Activated CD8-positive, alpha-beta T cell treated with anti-CD3 and anti-CD28 coated beads, Interleukin-2, amount 10 ng/mL, durations not matched to agents 7 days and 5 days (primary cell): ENCODE results near the gene PLXDC2. TPM values are rescaled to one million over a fixed set of nuclear protein-coding genes. Genes with fewer than 3 reads are reported as not detected.

Source experiments
- ATAC-seq: fragments of 150-1000 bp; cut with Tn5 transposase; one replicate; pipeline ENCODE4 v1.10.0; 2021; ENCODE audit warnings: moderate library complexity
- CTCF ChIA-PET: fragments of 350-600 bp; sonication (Branson Sonifier 250); formaldehyde crosslinking; loops from one replicate; lab custom pipeline; 2021; ENCODE audit warnings: antibody characterized with exemption; lab: Charles Lee
- POLR2A ChIA-PET: fragments of 350-600 bp; sonication (Branson Sonifier 250); formaldehyde crosslinking; loops from one replicate; lab custom pipeline; 2021; ENCODE audit warnings: antibody characterized with exemption; lab: Charles Lee
- DNase-seq: peaks from one replicate; pipeline ENCODE4 v3.0.0-alpha.2; 2020
- H3K27ac Mint-ChIP-seq: one replicate; pipeline ENCODE4 v1.8.0; 2021; ENCODE audit warnings: mild to moderate bottlenecking, mixed read lengths
- H3K27me3 Mint-ChIP-seq: one replicate; pipeline ENCODE4 v1.8.0; 2021; ENCODE audit warnings: low read depth, mixed read lengths
- H3K36me3 Mint-ChIP-seq: one replicate; pipeline ENCODE4 v1.8.0; 2021; ENCODE audit warnings: low read depth, mixed read lengths
- H3K4me1 Mint-ChIP-seq: one replicate; pipeline ENCODE4 v1.8.0; 2021; ENCODE audit warnings: low read depth, mixed read lengths
- H3K4me3 Mint-ChIP-seq: one replicate; pipeline ENCODE4 v1.8.0; 2021; ENCODE audit warnings: mild to moderate bottlenecking, mixed read lengths
- H3K9me3 Mint-ChIP-seq: one replicate; pipeline ENCODE4 v1.8.0; 2022; ENCODE audit warnings: mixed read lengths; ENCODE audit not compliant: insufficient read depth
- total RNA-seq, 2 experiments: library from RNA; stranded (reverse); gene quantifications; one replicate each; pipeline ENCODE4 v1.2.3, GENCODE V29; 2021

Gene PLXDC2
- total RNA-seq, 2 experiments from 2014 or later: 0.05 TPM; not detected in 1

DNA sequence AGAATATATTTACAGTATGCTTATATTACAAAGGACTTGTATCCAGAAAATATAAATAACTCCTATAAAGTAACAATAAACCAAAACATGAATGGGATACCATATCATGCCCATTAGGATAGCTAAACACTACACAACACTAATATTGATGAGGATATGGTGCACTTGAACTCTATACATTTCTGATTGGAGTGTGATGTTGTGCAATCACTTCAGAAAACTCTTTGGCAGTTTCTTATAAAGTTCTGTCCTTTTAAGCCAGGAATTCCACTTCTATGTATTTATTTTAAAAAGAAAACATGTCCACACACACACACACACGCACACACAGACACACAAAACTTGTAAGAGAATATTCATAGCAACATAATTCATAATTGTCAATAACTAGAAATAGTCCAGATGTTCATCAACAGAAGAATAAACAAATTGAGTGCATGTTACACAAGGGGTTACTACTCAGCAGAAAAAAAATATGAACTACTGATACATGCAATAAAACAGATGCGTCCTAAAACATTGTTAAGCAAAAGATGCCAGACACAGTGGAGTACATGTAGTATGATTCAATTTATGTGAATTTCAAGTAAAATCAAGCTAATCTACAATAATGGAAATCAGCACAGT, 416.0 kb downstream of the PLXDC2 start:
- CTCF ChIA-PET: no interaction called here
- DNase-seq (no peak), ATAC-seq (no peak)
- Mint-ChIP-seq H3K27ac (no peak overlapping the region), H3K27me3 (no peaks in the 10 kb centered on the region), H3K4me1 (no peaks in the 10 kb centered on the region), H3K36me3 (no peaks in the 10 kb centered on the region), H3K9me3 (peaks cover 5% of the 10 kb centered on the region), H3K4me3 (no peak overlapping the region)
- POLR2A ChIA-PET: no interaction called here

DNA sequence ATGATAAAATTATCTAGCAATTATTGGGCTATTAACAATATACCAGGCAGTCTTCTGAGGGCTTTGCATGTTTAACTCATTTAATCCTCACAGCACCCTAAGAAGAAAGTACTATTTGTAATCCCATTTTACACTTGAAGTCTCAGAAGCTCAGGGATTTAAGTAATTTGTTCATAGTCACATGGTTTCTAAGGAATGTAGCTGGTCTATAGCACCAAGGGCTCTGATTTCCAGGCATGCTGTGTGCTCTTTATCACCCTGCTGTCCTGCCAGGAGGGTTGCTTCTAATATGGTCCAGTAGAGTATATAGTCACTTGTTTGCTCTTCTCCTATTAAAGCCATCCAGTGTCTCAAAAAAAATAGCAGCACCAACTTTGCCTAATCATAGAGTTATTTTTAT, 417.2 kb downstream of the PLXDC2 start:
- CTCF ChIA-PET: no interaction called here
- H3K9me3 Mint-ChIP-seq: peaks cover 5% of the 10 kb centered on the region
- H3K27me3 Mint-ChIP-seq: no peaks in the 10 kb centered on the region
- no peak for DNase-seq
- no peaks in the 10 kb centered on the region for H3K36me3 Mint-ChIP-seq
- no peaks in the 10 kb centered on the region for H3K4me1 Mint-ChIP-seq
- ATAC-seq: no peak
- H3K27ac Mint-ChIP-seq: no peak overlapping the region
- H3K4me3 Mint-ChIP-seq: no peak overlapping the region
- POLR2A ChIA-PET: no interaction called here

DNA sequence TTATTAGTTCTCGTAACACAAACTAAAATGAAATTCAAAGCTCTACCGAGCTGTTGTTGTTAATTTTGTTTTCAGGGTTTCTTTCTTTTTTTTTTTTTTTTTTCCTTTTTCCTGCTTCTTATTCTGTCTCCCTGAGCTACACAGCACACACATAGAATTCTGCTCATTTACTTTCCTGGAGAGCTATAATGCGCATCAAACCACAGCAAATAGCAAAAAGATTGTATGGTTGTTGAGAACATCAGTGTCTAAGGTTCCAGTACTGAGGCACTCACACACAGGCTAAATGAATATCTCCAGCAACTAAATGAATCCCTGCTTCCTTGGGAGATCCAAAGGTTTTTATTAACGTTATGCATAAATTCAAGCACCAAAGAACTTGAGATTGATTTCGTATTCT, 418.3 kb downstream of the PLXDC2 start:
- no peak for DNase-seq
- H3K4me1 Mint-ChIP-seq: no peaks in the 10 kb centered on the region
- H3K27ac Mint-ChIP-seq: no peak overlapping the region
- H3K4me3 Mint-ChIP-seq: no peak overlapping the region
- CTCF ChIA-PET: no interaction called here
- peaks cover 12% of the 10 kb centered on the region for H3K9me3 Mint-ChIP-seq
- POLR2A ChIA-PET: interaction anchor here (0.6 kb wide), 1 partner anchor 20 kb away, joined by 3 read pairs; no protein-coding TSS in a partner anchor
- H3K36me3 Mint-ChIP-seq: no peaks in the 10 kb centered on the region
- no peak for ATAC-seq
- H3K27me3 Mint-ChIP-seq: no peaks in the 10 kb centered on the region

DNA sequence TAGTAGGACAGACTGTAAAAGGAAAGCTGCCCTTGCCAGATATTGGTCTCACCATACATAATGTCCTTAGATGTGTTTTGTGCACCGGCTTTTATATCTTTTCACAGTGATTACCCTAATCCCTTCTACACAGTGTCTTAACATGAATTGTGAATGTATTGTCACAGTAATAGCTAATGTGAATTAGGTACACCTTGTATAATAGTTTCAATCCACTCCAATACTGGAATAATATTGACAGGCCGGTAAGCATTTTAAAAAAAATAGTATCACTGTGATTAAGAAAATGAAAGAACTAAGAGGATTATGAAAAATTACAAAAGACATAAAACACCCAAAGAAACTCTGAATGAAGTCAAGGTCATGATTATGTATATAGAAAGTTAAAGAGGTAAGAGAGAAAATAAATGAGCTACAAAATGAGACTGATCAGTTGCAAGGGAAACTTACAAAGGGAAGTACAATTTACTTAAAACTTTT, 420.9 kb downstream of the PLXDC2 start:
- no peak for ATAC-seq
- H3K4me3 Mint-ChIP-seq: no peak overlapping the region
- H3K4me1 Mint-ChIP-seq: no peaks in the 10 kb centered on the region
- no peak overlapping the region for H3K27ac Mint-ChIP-seq
- H3K27me3 Mint-ChIP-seq: no peaks in the 10 kb centered on the region
- H3K36me3 Mint-ChIP-seq: no peaks in the 10 kb centered on the region
- CTCF ChIA-PET: no interaction called here
- DNase-seq: no peak
- POLR2A ChIA-PET: no interaction called here
- peaks cover 12% of the 10 kb centered on the region for H3K9me3 Mint-ChIP-seq

DNA sequence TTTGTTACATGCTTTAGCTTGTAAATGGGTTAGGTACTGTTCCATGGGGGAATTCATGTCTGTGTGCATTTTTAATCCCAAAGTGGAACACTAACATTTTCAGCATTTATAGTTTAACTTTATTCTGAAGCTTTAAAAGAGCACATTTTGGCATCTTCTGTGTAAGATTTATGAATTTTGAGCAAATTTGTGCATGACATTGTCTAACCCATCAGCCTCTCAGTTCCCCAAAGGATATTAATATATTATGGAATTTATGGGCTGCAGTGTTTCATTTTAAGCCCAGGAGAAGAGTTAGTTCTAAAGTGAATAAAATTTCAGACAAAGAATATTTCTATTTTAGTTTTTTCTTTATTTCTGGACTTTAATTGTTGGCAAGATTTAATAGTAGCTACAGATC, 421.4 kb downstream of the PLXDC2 start:
- no peaks in the 10 kb centered on the region for H3K27me3 Mint-ChIP-seq
- H3K4me1 Mint-ChIP-seq: no peaks in the 10 kb centered on the region
- ChIA-PET POLR2A (no interaction called here), CTCF (no interaction called here)
- no peak overlapping the region for H3K4me3 Mint-ChIP-seq
- ATAC-seq (no peak), DNase-seq (no peak)
- no peaks in the 10 kb centered on the region for H3K36me3 Mint-ChIP-seq
- H3K27ac Mint-ChIP-seq: no peak overlapping the region
- peaks cover 12% of the 10 kb centered on the region for H3K9me3 Mint-ChIP-seq

DNA sequence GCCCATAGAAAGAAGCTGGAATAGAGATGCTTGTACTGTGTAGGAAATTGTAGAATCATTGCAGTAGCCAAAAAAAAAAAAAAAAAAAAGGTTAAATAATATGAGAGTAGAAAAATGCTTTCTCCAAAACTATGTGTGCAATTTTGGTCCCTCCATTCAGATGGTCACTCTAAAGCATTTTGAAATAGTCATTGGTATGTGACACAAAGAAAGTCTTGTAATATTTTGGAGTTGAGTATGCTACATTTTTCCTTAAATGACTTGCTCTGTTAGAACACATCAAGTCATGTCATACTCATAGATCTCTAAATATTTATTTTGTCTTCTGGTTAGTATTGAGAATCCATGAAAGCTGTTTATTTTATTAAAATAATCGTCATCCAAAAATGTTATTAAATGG, 424.4 kb downstream of the PLXDC2 start:
- H3K9me3 Mint-ChIP-seq: peaks cover 7% of the 10 kb centered on the region
- no peaks in the 10 kb centered on the region for H3K27me3 Mint-ChIP-seq
- H3K27ac Mint-ChIP-seq: no peak overlapping the region
- POLR2A ChIA-PET: no interaction called here
- no peaks in the 10 kb centered on the region for H3K36me3 Mint-ChIP-seq
- ATAC-seq (no peak), DNase-seq (no peak)
- CTCF ChIA-PET: no interaction called here
- no peak overlapping the region for H3K4me3 Mint-ChIP-seq
- H3K4me1 Mint-ChIP-seq: no peaks in the 10 kb centered on the region

DNA sequence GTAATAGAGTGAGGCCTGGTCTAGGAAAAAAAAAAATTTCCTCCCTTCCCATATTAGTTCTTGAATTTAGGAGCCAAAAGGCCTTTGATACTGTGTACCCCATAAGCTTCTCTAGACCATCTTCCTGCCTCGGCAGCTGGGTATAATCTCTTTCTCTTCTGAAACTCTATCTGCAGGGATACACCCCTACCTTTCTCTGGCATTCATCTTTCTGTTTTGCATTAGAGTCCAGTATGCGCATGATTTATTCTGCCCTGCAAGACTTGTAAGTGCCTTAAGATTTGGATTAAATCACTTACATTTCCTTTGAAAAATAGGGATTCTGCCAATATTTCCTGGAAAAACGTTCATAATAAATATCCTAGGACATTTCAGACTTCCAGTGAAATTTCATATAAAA, 431.2 kb downstream of the PLXDC2 start:
- Mint-ChIP-seq H3K4me3 (no peak overlapping the region), H3K9me3 (peaks cover 3% of the 10 kb centered on the region), H3K4me1 (no peaks in the 10 kb centered on the region), H3K27me3 (no peaks in the 10 kb centered on the region), H3K36me3 (no peaks in the 10 kb centered on the region), H3K27ac (no peak overlapping the region)
- DNase-seq: no peak
- CTCF ChIA-PET: no interaction called here
- no peak for ATAC-seq
- POLR2A ChIA-PET: no interaction called here

DNA sequence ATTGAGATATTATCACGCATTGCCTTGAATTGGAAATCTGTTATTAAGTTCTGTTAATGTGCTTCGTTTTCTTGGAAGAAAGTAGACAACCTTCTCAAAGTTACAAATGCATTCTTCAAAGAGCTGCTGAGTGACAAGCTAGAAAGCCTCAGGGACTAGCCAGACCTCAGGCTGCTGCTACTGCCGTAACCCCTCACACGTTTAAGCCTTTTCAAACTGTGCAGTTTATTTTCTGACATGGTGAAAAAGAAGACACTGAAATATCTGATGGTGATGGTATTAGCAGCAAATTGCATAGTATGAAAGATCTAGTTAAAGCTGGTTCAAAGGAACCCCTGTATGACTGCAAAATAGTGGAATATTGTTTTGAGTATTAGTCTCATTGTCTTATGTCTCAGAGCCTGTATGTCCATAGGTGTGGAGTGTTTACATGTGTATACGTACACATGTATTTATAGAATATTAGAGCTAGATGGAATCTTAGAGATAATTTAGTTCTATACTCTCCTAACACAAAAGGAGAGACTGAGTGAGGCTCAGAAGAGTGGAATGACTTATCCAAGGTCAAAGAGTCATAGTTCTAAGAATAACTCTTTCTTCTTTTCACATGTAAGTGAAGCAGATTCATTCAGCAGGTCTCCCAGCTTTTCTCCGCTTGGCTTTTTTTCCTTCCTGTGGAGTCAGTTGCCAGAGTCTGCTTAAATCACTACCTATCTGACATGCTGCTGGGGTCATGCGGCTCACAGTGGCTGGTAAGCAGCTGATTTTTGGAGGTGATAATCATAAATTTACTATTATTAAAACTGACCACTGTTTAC, 431.9 kb downstream of the PLXDC2 start:
- CTCF ChIA-PET: no interaction called here
- Mint-ChIP-seq H3K4me1 (no peaks in the 10 kb centered on the region), H3K27ac (no peak overlapping the region)

DNA sequence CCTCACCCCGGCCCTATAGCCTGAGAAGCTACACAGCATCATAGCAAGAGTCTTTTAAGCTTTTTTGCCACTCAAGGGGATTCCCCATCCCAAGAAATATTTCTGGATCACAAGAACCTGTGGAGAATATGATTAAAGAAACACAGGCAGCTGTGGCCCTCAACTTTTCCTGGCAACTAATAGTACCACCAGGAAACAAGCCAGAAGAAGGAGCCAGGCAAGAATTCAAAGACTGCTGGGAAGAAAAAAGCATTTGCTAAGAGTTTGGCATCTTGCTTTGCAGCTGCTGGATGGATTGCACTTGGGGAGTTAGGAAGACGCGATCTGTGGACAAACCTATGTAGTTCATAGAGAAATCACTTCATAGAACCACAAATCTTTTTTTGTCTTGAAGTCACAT, 437.8 kb downstream of the PLXDC2 start:
- DNase-seq: no peak
- ChIA-PET POLR2A (no interaction called here), CTCF (no interaction called here)
- no peak for ATAC-seq
- H3K27me3 Mint-ChIP-seq: no peaks in the 10 kb centered on the region
- H3K27ac Mint-ChIP-seq: no peak overlapping the region
- no peaks in the 10 kb centered on the region for H3K4me1 Mint-ChIP-seq
- H3K4me3 Mint-ChIP-seq: no peak overlapping the region
- peaks cover 10% of the 10 kb centered on the region for H3K9me3 Mint-ChIP-seq
- no peaks in the 10 kb centered on the region for H3K36me3 Mint-ChIP-seq

More for the DNA sequence above, 431.9 kb downstream of the PLXDC2 start:
- Mint-ChIP-seq H3K36me3 (no peaks in the 10 kb centered on the region), H3K9me3 (peaks cover 3% of the 10 kb centered on the region), H3K27me3 (no peaks in the 10 kb centered on the region), H3K4me3 (no peak overlapping the region)
- ATAC-seq (no peak), DNase-seq (no peak)
- POLR2A ChIA-PET: no interaction called here

DNA sequence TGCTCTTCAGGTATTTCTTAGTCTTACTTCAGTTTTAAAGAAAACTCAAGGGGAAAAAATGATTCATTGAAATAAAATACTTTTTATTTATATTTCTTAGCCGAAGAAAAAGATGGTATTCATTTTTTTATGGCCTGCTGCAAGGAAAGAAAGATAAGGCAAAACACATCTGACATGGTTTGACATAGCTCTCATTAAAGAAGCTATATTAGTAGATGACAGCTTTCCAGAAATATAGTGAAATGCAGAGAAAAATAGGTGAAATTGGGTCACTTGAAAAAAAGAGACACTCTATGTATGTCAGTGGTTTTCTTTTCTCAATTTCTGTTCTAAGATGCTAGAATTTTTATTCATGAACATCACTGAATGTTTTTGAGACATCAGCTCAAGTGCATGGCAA, 438.3 kb downstream of the PLXDC2 start:
- Mint-ChIP-seq H3K27me3 (no peaks in the 10 kb centered on the region), H3K36me3 (no peaks in the 10 kb centered on the region), H3K9me3 (peaks cover 10% of the 10 kb centered on the region), H3K4me1 (no peaks in the 10 kb centered on the region), H3K27ac (no peak overlapping the region), H3K4me3 (no peak overlapping the region)
- POLR2A ChIA-PET: no interaction called here
- CTCF ChIA-PET: no interaction called here
- ATAC-seq (no peak), DNase-seq (no peak)

DNA sequence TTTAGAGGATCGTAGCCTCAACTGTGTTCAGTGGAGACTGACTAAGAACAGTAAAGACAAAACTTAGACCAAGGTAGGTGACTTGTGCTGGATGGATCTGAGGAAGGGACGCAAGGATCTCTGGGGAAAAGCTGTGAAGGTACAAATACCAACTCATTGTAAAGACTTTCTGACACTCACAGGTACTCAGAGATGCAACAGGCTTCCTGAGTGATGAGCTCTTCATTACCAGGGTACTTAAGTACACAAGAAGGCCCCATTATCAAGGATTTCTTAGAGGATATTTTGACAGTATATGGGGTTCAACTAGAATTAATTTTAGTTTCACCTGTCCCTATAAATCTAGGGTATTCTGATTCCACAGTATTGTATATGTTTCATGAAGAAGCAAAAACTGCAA, 440.7 kb downstream of the PLXDC2 start:
- H3K36me3 Mint-ChIP-seq: no peaks in the 10 kb centered on the region
- no peak for ATAC-seq
- ChIA-PET CTCF (no interaction called here), POLR2A (no interaction called here)
- no peaks in the 10 kb centered on the region for H3K4me1 Mint-ChIP-seq
- H3K27ac Mint-ChIP-seq: no peak overlapping the region
- DNase-seq: no peak
- H3K4me3 Mint-ChIP-seq: no peak overlapping the region
- peaks cover 17% of the 10 kb centered on the region for H3K9me3 Mint-ChIP-seq
- H3K27me3 Mint-ChIP-seq: no peaks in the 10 kb centered on the region

DNA sequence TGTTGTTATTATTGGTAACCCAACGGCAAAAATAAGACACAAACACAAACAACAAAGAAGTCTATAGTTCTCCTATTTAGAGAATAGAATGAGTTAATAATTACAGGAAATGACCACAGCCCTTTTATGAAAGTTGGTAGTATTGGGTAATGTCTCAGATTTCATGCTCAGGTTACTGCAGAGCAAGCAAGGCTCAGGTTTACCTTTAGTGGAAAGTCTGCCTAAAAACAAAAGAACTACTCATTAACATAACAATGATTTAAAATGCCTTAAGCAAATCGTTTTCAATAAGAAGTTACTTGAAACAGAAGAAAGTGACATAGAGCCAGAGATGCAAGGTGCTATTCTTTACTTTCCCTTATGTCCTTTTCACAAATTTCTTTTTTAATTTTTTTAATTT, 441.2 kb downstream of the PLXDC2 start:
- ATAC-seq: no peak
- no peaks in the 10 kb centered on the region for H3K36me3 Mint-ChIP-seq
- ChIA-PET POLR2A (no interaction called here), CTCF (no interaction called here)
- H3K27me3 Mint-ChIP-seq: no peaks in the 10 kb centered on the region
- H3K4me1 Mint-ChIP-seq: no peaks in the 10 kb centered on the region
- no peak overlapping the region for H3K4me3 Mint-ChIP-seq
- no peak overlapping the region for H3K27ac Mint-ChIP-seq
- peaks cover 17% of the 10 kb centered on the region for H3K9me3 Mint-ChIP-seq
- no peak for DNase-seq
